ENCODE data around the gene ITIH5. TPM values are rescaled to one million over a fixed set of nuclear protein-coding genes. Genes with fewer than 3 reads are reported as not detected.

The ITIH5 gene
- total RNA-seq, 1 experiment from 2014 or later = 5.2 TPM

DNA sequence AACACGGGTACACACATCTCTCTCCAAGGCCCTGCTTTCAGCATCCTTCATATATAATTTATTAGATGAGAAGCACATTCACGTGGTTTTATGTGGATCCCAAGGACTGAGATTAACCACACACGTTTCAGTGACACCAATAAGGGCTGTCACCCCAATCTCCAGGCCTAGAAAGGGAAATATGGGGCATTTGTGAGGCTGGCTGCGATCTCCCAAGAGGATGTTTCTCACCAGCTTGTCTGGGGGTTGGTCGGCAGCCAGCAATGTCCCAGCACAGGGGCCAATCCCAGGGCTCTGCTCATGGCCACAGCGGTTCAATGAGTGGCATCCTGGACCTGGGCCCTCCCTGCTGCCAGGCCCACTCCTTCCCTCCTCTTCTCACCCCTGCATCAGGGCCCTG is 115.5 kb downstream of the ITIH5 start:
- DNase-seq = no peak
- H3K4me1 Mint-ChIP-seq (ENCODE audit: low read depth, unreplicated experiment) = no peaks in the 10 kb centered on the region
- H3K36me3 Mint-ChIP-seq (ENCODE audit: insufficient read depth, unreplicated experiment) = no peaks in the 10 kb centered on the region
- no peak overlapping the region for H3K4me3 Mint-ChIP-seq (ENCODE audit: low read depth, unreplicated experiment)
- TF ChIP-seq, protein P1, sequence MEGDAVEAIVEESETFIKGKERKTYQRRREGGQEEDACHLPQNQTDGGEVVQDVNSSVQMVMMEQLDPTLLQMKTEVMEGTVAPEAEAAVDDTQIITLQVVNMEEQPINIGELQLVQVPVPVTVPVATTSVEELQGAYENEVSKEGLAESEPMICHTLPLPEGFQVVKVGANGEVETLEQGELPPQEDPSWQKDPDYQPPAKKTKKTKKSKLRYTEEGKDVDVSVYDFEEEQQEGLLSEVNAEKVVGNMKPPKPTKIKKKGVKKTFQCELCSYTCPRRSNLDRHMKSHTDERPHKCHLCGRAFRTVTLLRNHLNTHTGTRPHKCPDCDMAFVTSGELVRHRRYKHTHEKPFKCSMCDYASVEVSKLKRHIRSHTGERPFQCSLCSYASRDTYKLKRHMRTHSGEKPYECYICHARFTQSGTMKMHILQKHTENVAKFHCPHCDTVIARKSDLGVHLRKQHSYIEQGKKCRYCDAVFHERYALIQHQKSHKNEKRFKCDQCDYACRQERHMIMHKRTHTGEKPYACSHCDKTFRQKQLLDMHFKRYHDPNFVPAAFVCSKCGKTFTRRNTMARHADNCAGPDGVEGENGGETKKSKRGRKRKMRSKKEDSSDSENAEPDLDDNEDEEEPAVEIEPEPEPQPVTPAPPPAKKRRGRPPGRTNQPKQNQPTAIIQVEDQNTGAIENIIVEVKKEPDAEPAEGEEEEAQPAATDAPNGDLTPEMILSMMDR (IDR thresholded peaks at IDR 0.05; ENCODE audit: unreplicated experiment) = no peak
- intact Hi-C loops (cut with micrococcal nuclease; ENCODE audit: unreplicated experiment) = no loop called here
- no peak overlapping the region for H3K27ac Mint-ChIP-seq (ENCODE audit: unreplicated experiment)
- CTCF ChIA-PET = no interaction called here
- H3K27me3 Mint-ChIP-seq (ENCODE audit: unreplicated experiment) = peaks cover 59% of the 10 kb centered on the region
- no TSS peak for BruUV-seq (replicated peaks)
- H3K9me3 Mint-ChIP-seq (ENCODE audit: low read depth, unreplicated experiment) = no peaks in the 10 kb centered on the region

DNA sequence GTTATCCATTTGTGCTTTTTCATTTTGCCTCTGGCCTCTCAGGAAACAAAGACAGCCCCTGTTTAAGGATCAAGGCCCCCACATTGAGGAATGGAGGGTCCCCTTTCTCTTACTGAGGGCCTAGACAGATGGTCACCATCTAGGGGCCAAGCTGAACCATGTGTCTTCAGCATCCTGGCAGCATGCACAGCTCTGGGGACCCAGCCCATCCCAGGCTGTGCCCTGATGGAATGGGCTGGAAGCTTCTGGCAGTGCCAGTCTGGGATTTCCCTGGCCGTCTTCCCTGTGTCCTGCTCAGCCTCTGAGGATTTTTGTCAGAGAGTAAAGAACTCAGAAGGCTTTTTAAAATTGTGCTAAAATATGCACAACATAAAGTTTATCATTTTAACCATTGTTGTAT is 116.8 kb downstream of the ITIH5 start:
- H3K27me3 Mint-ChIP-seq (ENCODE audit: unreplicated experiment) = peaks cover 57% of the 10 kb centered on the region
- intact Hi-C loops (cut with micrococcal nuclease; ENCODE audit: unreplicated experiment) = no loop called here
- TF ChIP-seq, protein P1 (IDR thresholded peaks at IDR 0.05; ENCODE audit: unreplicated experiment) = no peak
- no peaks in the 10 kb centered on the region for H3K9me3 Mint-ChIP-seq (ENCODE audit: low read depth, unreplicated experiment)
- no peak for DNase-seq
- H3K4me1 Mint-ChIP-seq (ENCODE audit: low read depth, unreplicated experiment) = no peaks in the 10 kb centered on the region
- H3K4me3 Mint-ChIP-seq (ENCODE audit: low read depth, unreplicated experiment) = no peak overlapping the region
- H3K36me3 Mint-ChIP-seq (ENCODE audit: insufficient read depth, unreplicated experiment) = no peaks in the 10 kb centered on the region
- CTCF ChIA-PET = no interaction called here
- BruUV-seq (replicated peaks) = no TSS peak
- no peak overlapping the region for H3K27ac Mint-ChIP-seq (ENCODE audit: unreplicated experiment)

- DNase-seq = no peak
- BruUV-seq (replicated peaks) = no TSS peak
- Mint-ChIP-seq H3K27me3 (ENCODE audit: unreplicated experiment) (peaks cover 37% of the 10 kb centered on the region), H3K27ac (ENCODE audit: unreplicated experiment) (no peak overlapping the region), H3K4me1 (ENCODE audit: low read depth, unreplicated experiment) (no peaks in the 10 kb centered on the region), H3K4me3 (ENCODE audit: low read depth, unreplicated experiment) (no peak overlapping the region), H3K9me3 (ENCODE audit: low read depth, unreplicated experiment) (no peaks in the 10 kb centered on the region), H3K36me3 (ENCODE audit: insufficient read depth, unreplicated experiment) (no peaks in the 10 kb centered on the region)
- intact Hi-C loops (cut with micrococcal nuclease; ENCODE audit: unreplicated experiment) = no loop called here
- CTCF ChIA-PET = no interaction called here
- TF ChIP-seq, protein P1 (IDR thresholded peaks at IDR 0.05; ENCODE audit: unreplicated experiment) = no peak
Observed at GRCh38 chr10:7547829-7548228, 118.9 kb downstream of the ITIH5 start.

DNA sequence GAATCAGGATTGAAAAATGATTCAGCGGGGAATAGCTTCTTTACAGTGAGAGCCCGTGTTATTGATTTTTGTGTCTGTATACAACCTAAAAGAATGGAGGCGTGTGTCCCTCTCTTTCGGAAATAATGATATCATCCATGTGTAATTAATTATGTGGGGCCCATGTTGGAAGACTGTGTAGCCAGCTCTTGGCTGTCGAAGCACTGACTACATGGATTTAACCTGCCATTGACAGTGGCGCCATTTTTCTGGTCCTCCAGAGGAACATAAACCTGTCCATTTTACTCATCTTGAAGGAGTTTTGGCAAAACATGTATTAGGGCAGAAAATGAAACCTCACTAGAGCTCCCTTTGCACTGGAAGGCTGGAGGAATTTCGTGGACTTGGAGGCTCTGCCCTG is 119.6 kb downstream of the ITIH5 start:
- H3K4me1 Mint-ChIP-seq (ENCODE audit: low read depth, unreplicated experiment) = peaks cover 4% of the 10 kb centered on the region
- H3K4me3 Mint-ChIP-seq (ENCODE audit: low read depth, unreplicated experiment) = no peak overlapping the region
- CTCF ChIA-PET = interaction anchor here (0.7 kb wide), 1 partner anchor 494 kb away, joined by 3 read pairs; no protein-coding TSS in a partner anchor
- H3K27ac Mint-ChIP-seq (ENCODE audit: unreplicated experiment) = no peak overlapping the region
- H3K9me3 Mint-ChIP-seq (ENCODE audit: low read depth, unreplicated experiment) = no peaks in the 10 kb centered on the region
- no peak for DNase-seq
- no peaks in the 10 kb centered on the region for H3K36me3 Mint-ChIP-seq (ENCODE audit: insufficient read depth, unreplicated experiment)
- TF ChIP-seq, protein P1 (IDR thresholded peaks at IDR 0.05; ENCODE audit: unreplicated experiment) = no peak
- peaks cover 32% of the 10 kb centered on the region for H3K27me3 Mint-ChIP-seq (ENCODE audit: unreplicated experiment)
- intact Hi-C loops (cut with micrococcal nuclease; ENCODE audit: unreplicated experiment) = no loop called here
- BruUV-seq (replicated peaks) = no TSS peak
